Effector CD8-positive, alpha-beta T cell (primary cell): ENCODE results near the gene GAK.

Experiments
- DNase-seq: peaks from one replicate; lab custom pipeline; 2025; lab: John Stamatoyannopoulos, UW

The GAK gene

GRCh38 chr4:907691-908425, 24.3 kb downstream of the GAK start:
- DNase-seq = no peak

DNA sequence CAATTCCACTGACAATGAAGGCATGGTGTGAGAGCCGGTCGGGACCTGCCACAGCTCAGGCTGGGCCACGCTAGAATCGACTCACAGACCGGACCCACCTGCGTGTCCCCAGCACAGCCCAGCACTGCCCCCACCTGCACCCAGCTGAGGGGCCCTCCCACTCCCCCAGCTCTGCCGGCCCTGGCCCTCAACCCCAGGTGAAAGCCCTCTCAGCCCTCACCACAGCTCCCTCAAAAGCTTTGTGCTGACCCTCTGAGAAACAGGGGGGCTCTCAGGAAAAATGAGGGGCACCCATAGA, 25.1 kb downstream of the GAK start:
- DNase-seq = no peak

- DNase-seq = no peak
These were observed 25.6 kb downstream of the GAK start for GRCh38 chr4:906339-907102.

GRCh38 chr4:905485-906338, 26.4 kb downstream of the GAK start:
- no peak for DNase-seq

- DNase-seq = no peak
These were observed 28.8 kb downstream of the GAK start for GRCh38 chr4:903066-904046.

DNA sequence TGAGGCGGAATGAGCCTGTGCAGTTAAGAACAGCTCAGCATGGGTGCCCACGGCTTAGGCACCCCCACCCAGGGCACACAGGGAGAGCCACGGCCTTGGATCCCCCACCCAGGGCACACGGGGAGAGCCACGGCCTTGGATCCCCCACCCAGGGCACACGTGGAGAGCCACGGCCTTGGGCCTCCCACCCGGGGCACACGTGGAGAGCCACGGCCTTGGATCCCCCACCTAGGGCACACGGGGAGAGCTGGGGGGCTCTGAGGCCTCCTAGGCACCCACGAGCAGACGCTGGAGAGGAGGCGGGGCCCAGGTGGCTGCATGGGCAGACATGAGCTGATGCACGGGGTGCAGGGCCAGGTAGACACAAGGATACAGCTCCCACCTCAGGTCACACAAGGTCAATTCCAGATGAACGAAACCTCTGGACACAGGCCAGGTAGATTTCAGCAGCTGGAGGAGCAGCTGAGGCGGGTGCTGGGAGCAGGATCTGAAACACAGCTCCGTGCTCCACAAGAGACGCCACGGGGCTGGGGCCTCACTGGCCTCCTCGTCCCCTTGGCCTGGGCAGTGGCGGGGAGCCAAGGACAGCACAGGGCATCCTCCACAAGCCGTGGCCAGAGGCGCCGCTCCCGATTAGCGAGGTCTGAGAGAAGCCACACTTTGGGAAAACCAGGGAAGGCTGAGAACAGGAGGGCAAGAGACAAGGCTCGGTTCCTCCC, 30.8 kb downstream of the GAK start:
- DNase-seq = no peak

DNA sequence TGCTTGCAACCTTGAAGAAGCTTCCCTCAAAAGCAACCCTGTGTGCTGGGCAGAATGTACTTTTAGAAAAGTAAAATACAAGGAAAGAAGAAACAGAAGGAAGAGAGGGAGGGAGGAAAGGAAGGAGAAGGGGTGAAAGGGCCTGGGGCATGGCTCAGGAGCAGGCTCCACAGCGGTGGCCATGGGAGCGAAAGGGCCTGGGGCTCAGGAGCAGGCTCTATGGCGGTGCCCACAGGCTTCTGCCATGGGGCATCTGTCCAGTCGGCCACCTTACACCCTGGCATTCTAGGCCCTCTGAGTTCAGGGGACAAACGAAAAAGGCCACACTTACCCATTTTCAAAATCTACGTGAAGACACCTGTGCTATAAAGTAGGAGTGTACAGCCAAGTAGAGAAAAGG, 31.4 kb downstream of the GAK start:
- DNase-seq = no peak

DNA sequence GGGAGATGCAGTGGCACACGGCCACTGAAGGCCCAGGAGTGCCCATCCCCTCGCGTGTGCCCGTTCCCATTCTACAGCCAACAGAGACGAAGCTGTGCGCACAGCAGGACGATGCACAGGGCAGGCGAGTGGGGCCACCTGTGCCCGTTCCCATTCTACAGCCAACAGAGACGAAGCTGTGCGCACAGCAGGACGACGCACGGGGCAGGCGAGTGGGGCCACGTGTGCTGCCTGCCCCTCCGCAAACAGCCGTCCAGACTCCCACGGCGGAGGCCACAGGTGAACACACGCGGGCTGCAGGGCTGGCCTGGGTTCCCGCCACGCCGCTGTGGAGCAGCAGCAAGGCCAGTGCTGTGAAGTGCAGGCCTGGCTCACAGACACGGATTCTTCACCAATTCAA, 32.0 kb downstream of the GAK start:
- no peak for DNase-seq

- DNase-seq = no peak
These were observed 32.6 kb downstream of the GAK start for GRCh38 chr4:899556-899906.

- DNase-seq = no peak
These were observed 33.1 kb downstream of the GAK start for GRCh38 chr4:898869-899555.

DNA sequence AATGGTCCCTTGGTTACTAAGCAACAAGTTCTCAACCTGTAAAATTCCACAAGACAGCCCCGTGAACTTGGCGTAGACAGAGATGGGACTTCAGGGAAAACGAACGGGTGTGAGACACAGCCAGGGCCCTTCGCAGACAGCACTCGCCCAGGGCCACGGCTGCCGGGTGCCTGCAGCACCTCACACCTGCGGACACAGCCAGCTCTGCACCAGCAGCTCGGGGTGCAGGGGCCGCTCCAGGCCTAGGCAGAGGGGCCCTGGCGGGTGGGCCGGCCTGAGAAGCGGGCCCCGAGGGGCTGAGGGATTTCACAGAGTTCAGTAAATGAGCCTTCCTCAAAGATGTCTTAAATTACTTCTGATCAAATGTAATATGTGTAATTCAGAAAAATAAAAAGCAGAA, 34.0 kb downstream of the GAK start:
- DNase-seq = no peak

- DNase-seq = no peak
These were observed 35.5 kb downstream of the GAK start for GRCh38 chr4:896630-897029.

GRCh38 chr4:896216-896615, 35.9 kb downstream of the GAK start:
- DNase-seq = no peak

DNA sequence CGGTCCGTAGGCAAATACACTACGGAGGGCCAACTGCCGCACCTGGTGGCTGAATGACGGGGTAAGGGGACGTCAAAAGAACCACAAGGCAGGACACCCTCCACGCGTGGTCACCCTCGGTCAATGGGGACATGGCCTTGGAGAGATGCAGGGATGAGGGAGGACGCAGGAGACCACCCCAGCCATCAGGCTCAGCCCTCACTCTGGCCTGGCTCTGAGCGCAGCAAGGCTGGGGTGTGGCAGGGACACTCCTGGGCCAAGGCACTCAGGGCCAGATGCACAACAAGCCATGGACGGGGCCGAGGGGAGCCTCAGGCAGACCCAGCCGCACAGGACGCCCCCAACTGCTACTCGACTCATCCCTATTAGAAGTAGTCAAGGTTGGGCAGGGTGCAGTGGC, 36.5 kb downstream of the GAK start:
- DNase-seq = no peak

DNA sequence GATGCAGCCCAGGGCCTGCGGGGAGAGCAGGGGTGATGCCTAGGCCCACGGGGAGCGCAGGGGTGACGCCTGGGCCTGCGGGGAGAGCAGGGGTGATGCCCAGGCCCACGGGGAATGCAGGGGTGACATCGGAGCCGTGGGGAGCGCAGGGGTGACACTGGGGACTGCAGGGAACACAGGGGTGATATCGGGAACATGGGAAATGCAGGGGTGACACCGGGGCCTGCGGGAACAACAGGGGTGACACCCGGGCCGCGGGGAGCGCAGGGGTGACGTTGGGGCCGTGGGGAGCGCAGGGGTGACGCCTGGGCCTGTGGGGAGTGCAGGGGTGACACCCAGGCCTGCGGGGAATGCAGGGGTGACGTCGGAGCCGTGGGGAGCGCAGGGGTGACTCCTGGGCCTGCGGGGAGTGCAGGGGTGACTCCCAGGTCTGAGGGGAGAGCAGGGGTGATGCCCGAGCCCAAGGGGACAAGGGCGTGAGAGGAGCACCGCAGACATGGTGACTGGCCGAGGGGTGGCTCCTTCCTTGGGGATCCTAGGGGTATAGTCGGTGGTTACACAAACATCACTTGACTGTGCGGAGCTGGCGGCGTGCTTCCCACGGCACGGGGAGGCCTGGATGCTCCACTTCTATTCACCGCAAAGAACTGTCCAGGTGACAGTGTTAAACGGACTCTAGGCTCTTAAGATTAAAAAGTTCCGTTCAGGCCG, 38.0 kb downstream of the GAK start:
- no peak for DNase-seq

GRCh38 chr4:893276-893994, 38.7 kb downstream of the GAK start:
- no peak for DNase-seq

DNA sequence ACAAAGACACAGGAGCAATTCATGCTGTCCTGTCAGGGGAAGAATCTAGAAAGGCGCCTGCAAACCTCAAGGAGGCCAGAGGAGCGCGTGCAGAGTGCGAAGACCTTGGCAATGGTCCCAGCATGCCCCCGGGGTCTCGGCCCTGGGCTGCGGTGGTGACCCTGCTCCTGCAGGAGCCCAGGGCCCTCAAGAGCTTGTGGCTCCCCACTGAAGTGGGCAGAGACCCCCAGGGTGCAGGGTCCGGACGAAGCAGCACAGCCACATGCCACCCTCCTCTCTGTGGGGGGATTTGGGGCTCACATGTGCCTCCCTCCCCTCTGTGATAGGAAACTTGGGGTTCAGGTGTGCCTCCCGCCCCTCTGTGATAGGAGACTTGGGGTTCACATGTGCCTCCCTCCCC, 39.3 kb downstream of the GAK start:
- no peak for DNase-seq

- DNase-seq = no peak
These were observed 40.4 kb downstream of the GAK start for GRCh38 chr4:891747-892146.

DNA sequence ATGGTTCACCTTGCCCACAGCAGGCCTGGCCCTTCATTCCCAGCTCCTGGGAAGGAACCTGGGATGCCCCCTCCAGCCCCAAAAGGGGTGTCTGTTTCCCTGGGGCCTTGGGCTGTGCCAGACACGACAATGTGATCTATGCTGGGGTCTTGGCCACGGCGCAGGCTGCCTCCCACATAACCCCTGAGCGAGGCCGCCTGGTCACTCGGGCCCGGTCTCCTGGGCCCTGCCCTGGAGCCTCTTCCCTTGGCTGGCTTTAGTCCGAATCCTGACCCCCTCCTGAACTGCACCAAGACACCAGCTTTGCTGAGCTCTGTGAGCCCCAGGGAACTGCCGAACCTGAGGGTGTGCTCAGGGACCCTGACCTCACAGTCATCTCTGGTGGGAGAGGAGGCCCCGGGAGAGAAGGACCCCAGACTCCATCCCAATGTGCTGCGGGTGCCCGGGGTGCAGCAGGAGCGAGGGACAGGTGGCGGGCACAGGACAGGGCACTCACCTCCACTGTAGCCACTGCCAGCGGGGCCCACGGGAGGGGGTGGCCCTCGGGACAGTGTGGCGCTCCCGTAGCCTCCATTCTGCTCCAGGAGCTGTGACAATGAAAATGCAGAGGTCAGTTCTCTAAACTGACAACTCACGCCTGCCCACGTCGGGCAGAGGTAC, 42.0 kb downstream of the GAK start:
- DNase-seq = no peak
